ENCODE measurements around the gene STAB2. TPM values are rescaled to one million over a fixed set of nuclear protein-coding genes. Genes with fewer than 3 reads are reported as not detected.
A peak's percentile ranks its signal among the peaks of the same experiment; 100 is the strongest.

STAB2 gene
- total RNA-seq, 6 experiments from 2014 or later = 5.5 to 32.2 (median 18.5) TPM

GRCh38 chr12:103803847-103804246, 216.8 kb downstream of the STAB2 start:
- Histone ChIP-seq H3K4me1 (peaks cover 0 to 20% (median 7%) of the 10 kb centered on the region in 4 donors), H3K27ac (no peak overlapping the region), H3K4me3 (no peak overlapping the region), H3K36me3 (no peaks in the 10 kb centered on the region), H3K27me3 (no peaks in the 10 kb centered on the region), H3K9me3 (no peaks in the 10 kb centered on the region)
- ATAC-seq = no peak
- 95% methylated on average over 1 of the region's 1 CpG for WGBS (ENCODE audit: insufficient coverage, low coverage, low lambda C conversion rate, missing lambda C conversion rate)
- TF ChIP-seq, protein P1, sequence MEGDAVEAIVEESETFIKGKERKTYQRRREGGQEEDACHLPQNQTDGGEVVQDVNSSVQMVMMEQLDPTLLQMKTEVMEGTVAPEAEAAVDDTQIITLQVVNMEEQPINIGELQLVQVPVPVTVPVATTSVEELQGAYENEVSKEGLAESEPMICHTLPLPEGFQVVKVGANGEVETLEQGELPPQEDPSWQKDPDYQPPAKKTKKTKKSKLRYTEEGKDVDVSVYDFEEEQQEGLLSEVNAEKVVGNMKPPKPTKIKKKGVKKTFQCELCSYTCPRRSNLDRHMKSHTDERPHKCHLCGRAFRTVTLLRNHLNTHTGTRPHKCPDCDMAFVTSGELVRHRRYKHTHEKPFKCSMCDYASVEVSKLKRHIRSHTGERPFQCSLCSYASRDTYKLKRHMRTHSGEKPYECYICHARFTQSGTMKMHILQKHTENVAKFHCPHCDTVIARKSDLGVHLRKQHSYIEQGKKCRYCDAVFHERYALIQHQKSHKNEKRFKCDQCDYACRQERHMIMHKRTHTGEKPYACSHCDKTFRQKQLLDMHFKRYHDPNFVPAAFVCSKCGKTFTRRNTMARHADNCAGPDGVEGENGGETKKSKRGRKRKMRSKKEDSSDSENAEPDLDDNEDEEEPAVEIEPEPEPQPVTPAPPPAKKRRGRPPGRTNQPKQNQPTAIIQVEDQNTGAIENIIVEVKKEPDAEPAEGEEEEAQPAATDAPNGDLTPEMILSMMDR (IDR thresholded peaks at IDR 0.05) = no peak
- no peak for TF ChIP-seq POLR2A (IDR thresholded peaks at IDR 0.05)
- DNase-seq = no peak
- intact Hi-C loops (cut with DNase I) = no loop called here

DNA sequence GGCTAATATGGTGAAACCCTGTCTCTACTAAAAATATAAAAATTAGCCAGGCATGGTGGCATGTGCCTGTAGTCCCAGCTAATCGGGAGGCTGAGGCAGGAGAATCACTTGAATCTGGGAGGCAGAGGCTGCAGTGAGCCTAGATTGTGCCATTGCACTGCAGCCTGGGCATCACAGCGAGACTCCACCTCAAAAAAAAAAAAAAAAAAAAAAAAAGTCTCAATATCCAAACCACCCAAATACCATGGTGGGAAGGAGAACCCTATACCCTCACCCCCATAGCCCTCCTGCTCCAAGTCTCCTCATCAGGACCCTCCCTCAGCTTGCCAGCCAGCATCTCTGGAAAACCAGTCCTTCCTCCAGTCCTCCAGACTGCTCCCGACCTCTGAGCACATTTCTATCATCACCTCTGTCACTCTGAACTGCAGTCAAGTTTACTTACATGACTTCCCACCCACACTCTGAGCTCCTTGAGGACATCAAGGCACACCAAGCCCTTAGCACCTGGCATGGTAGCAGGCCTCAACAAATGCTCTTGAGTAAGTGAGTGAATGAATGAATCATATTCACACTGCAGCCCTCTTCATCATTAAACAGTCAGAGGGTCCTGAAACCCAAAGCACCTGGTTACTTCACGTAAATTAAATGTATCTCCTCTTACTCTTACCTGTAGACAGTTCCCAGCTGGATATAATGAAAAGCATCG, 218.7 kb downstream of the STAB2 start:
- TF ChIP-seq POLR2A (IDR thresholded peaks at IDR 0.05) = no peak
- TF ChIP-seq, protein P1 (IDR thresholded peaks at IDR 0.05) = no peak
- 100% methylated on average over 3 of the region's 5 CpGs for WGBS (ENCODE audit: insufficient coverage, low coverage, low lambda C conversion rate, missing lambda C conversion rate)
- Histone ChIP-seq H3K4me1 (peaks cover 0 to 7% (median 3%) of the 10 kb centered on the region in 4 donors), H3K27me3 (no peaks in the 10 kb centered on the region), H3K27ac (no peak overlapping the region), H3K4me3 (no peak overlapping the region), H3K36me3 (no peaks in the 10 kb centered on the region), H3K9me3 (no peaks in the 10 kb centered on the region)
- DNase-seq (peak in 1 of 3 donors; percentile 35), ATAC-seq (no peak)
- intact Hi-C loops (cut with DNase I) = no loop called here

DNA sequence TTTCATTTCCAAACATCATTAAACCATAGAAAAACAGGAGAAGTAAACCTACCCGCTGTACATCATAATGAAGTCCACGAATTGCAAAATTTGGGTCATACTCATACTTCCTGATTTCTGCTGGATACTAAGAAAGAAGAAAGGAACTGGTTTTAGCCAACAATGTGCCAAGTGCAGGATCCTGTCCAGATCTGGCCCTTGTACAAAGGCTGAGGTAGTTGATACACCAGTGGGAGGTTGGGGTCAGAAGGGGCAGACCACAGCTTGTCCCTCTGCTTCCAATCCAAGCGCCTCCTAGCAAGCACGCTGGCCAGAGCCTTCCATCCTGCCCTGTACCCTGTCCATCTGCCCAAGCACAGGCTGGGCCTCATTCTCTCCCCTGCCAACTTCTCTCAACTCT, 219.7 kb downstream of the STAB2 start:
- intact Hi-C loops (cut with DNase I) = no loop called here
- H3K4me1 ChIP-seq = peaks cover 0 to 4% (median 0%) of the 10 kb centered on the region in 4 donors
- no peak overlapping the region for H3K27ac ChIP-seq
- ATAC-seq (peak; percentile 27 to 49 (median 32)), DNase-seq (peak in 1 of 3 donors; percentile 42)
- H3K36me3 ChIP-seq = no peaks in the 10 kb centered on the region
- no peaks in the 10 kb centered on the region for H3K27me3 ChIP-seq
- no peak for TF ChIP-seq POLR2A (IDR thresholded peaks at IDR 0.05)
- TF ChIP-seq, protein P1 (IDR thresholded peaks at IDR 0.05) = no peak
- no peaks in the 10 kb centered on the region for H3K9me3 ChIP-seq
- WGBS (ENCODE audit: insufficient coverage, low coverage, low lambda C conversion rate, missing lambda C conversion rate) = 49% methylated on average over 2 of the region's 4 CpGs
- H3K4me3 ChIP-seq = no peak overlapping the region

DNA sequence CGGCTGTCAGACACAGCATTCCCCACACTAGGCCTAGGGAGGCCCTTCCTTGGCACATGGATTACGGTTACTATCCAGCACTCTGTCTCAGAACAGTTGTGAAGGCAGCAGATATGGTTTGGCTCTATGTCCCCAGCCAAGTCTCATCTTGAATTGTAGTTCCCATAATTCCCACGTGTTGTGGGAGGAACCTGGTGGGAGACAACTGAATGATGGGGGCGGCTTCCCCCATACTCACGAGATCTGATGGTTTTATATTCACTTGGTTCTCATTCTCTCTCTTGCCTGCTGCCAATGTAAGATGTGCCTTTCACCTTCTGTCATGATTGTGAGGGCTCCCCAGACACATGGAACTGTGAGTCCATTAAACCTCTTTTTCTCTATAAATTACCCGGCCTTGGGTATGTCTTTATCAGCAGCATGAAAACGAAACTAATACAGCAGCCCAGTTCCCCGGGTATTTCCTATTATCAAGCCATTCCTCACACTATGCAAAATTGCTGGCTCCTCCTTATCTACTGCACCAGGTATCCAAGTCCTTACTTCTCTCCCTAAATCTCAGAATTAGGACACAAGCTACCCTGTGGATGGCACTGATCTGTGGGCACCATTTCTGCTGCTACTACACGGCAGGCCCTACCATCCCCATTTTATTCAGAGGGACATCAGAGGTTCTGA, 220.6 kb downstream of the STAB2 start:
- Histone ChIP-seq H3K4me1 (peaks cover 0 to 4% (median 0%) of the 10 kb centered on the region in 4 donors), H3K4me3 (no peak overlapping the region), H3K36me3 (no peaks in the 10 kb centered on the region), H3K27ac (no peak overlapping the region), H3K9me3 (no peaks in the 10 kb centered on the region), H3K27me3 (no peaks in the 10 kb centered on the region)
- intact Hi-C loops (cut with DNase I) = no loop called here
- 85% methylated on average over 7 of the region's 9 CpGs for WGBS (ENCODE audit: insufficient coverage, low coverage, low lambda C conversion rate, missing lambda C conversion rate)
- no peak for TF ChIP-seq POLR2A (IDR thresholded peaks at IDR 0.05)
- TF ChIP-seq, protein P1 (IDR thresholded peaks at IDR 0.05) = no peak
- ATAC-seq (no peak), DNase-seq (no peak)

All from right lobe of liver (tissue), 6 donors.